Measurements from ENCODE around the gene TSC22D4. TPM values are rescaled to one million over a fixed set of nuclear protein-coding genes. Genes with fewer than 3 reads are reported as not detected.
"Not testable (repeated sequence)": the region's sequence is repeated elsewhere in the genome, so short reads cannot be mapped to it uniquely, and the experiment has no call there.

The TSC22D4 gene
- 60.2 and 68.7 TPM in 2 replicates for total RNA-seq

DNA sequence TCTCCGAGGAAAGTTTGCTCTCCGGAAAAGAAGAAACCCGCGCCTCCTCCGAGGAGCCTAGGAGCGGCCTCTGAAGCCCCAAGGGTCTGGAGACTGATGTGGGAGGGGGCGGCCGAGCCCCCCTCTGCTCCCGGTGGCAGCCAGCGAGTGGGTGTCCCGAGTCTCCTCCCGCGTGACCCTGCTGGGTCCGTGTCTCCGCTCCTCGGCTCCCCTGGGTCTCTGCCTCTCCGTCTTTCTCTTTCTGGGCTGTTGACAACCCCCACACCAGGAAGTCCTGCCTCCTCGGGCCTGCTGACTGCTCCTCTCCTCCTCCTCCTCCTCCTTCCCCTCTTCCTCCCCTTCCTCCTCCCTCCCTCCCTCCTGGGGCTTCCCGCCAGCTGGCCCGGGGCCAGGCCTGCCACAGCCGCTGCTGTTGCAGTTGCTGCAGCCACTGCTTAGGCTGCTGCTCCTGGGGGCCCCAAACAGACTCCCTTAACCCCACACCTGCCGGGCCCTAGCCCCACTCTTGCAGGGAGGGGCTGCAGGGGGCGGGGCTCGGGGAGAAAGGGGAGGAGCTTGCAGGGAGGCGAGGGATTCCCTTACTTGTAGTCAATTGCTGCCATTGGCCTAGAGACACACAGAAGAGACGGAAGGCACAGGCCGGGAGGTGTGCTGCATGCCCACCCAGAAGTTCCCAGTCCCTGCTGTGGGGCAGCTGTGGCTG lies at the start of gene TSC22D4:
TSC22D4 (minus strand) TSS at position 257 of the 703 bp plus-strand sequence. CDS start 1,176 bp downstream, outside the sequence.
- Mint-ChIP-seq H3K36me3 (ENCODE audit: low read depth) (peaks cover 19% of the 10 kb centered on the region), H3K4me3 (peak within 1 kb of the TSS; percentile 93), H3K4me1 (peaks cover 41% of the 10 kb centered on the region), H3K27me3 (no peaks in the 10 kb centered on the region), H3K27ac (peak within 1 kb of the TSS; percentile 86), H3K9me3 (no peaks in the 10 kb centered on the region)
- no peak for TF ChIP-seq CTCF (IDR thresholded peaks at IDR 0.05)
- peak; percentile 81 for DNase-seq
- intact Hi-C loops (cut with micrococcal nuclease): loop anchor here (1.0 to 5.0 kb wide), 7 partner anchors 10 to 228 kb away; partner anchors contain the start of genes AGFG2, FBXO24, GNB2 and LRCH4
- ATAC-seq (ENCODE audit: low read depth): peak; percentile 73
- CTCF ChIA-PET: interaction anchor here (0.5 to 1.4 kb wide), 3 partner anchors 10 to 344 kb away, joined by 3 to 4 read pairs (median 4); no protein-coding TSS in a partner anchor
- POLR2A ChIA-PET: interaction anchor here (0.6 to 4.4 kb wide), 13 partner anchors 10 to 606 kb away, joined by 3 to 38 read pairs (median 5); partner anchors contain the start of genes AGFG2, GIGYF1, MCM7 and MEPCE

DNA sequence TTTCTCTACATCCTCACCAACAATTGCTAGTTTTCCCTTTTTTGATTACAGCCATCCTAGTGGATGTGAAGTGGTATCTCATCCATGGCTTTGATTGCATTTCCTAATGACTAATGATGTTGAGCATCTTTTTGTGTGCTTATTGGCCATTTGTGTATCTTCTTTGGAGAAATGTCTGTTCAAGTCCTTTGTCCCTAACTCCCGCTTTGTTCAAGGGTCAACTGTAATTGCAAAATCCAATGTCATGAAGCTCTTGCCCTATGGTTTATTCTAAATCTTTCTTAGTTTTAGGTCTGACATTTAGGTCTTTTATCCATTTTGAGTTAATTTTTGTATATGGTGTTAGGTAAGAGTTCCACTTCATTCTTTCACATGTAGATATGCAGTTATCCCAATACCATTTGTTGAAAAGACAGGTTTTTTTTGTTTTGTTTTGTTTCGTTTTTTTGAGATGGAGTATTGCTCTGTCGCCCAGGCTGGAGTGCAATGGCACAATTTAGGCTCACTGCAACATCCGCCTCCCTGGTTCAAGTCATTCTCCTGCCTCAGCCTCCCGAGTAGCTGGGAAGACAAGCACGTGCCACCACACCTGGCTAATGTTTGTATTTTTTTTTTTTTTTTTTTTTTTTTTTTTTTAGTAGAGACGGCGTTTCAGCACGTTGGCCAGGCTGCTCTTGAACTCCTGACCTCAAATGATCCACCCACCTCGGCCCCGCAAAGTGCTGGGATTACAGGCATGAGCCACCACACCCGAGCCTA lies 49.3 kb upstream of the TSC22D4 start:
- H3K27ac Mint-ChIP-seq; ATAC-seq (ENCODE audit: low read depth); H3K4me3 Mint-ChIP-seq; H3K27me3 Mint-ChIP-seq; H3K9me3 Mint-ChIP-seq; H3K36me3 Mint-ChIP-seq (ENCODE audit: low read depth); DNase-seq; CTCF ChIA-PET; H3K4me1 Mint-ChIP-seq; intact Hi-C loops (cut with micrococcal nuclease): not testable (repeated sequence)
- POLR2A ChIA-PET: interaction anchor here (0.7 to 1.3 kb wide), 2 partner anchors 11 to 105 kb away, joined by 3 to 4 read pairs; partner anchors contain the start of gene AGFG2

GRCh38 chr7:100523192-100523591 lies 44.2 kb upstream of the TSC22D4 start:
- ATAC-seq (ENCODE audit: low read depth); CTCF ChIA-PET; H3K27me3 Mint-ChIP-seq; intact Hi-C loops (cut with micrococcal nuclease); DNase-seq; H3K4me3 Mint-ChIP-seq; H3K4me1 Mint-ChIP-seq; POLR2A ChIA-PET; H3K9me3 Mint-ChIP-seq; H3K36me3 Mint-ChIP-seq (ENCODE audit: low read depth); H3K27ac Mint-ChIP-seq: not testable (repeated sequence)

- H3K27me3 Mint-ChIP-seq; H3K36me3 Mint-ChIP-seq (ENCODE audit: low read depth); CTCF ChIA-PET; ATAC-seq (ENCODE audit: low read depth); H3K4me3 Mint-ChIP-seq; intact Hi-C loops (cut with micrococcal nuclease); DNase-seq; H3K27ac Mint-ChIP-seq; H3K9me3 Mint-ChIP-seq; POLR2A ChIA-PET; H3K4me1 Mint-ChIP-seq: not testable (repeated sequence)
Observed at GRCh38 chr7:100521909-100522593, 43.0 kb upstream of the TSC22D4 start.

- ChIA-PET CTCF (no interaction called here), POLR2A (no interaction called here)
- Mint-ChIP-seq H3K4me3 (no peak overlapping the region), H3K36me3 (ENCODE audit: low read depth) (no peaks in the 10 kb centered on the region), H3K27ac (no peak overlapping the region), H3K27me3 (no peaks in the 10 kb centered on the region), H3K9me3 (no peaks in the 10 kb centered on the region), H3K4me1 (peaks cover 6% of the 10 kb centered on the region)
- ATAC-seq (ENCODE audit: low read depth) (no peak), DNase-seq (no peak)
- intact Hi-C loops (cut with micrococcal nuclease): no loop called here
- no peak for TF ChIP-seq CTCF (IDR thresholded peaks at IDR 0.05)
Observed at GRCh38 chr7:100521076-100521475, 42.1 kb upstream of the TSC22D4 start.

- intact Hi-C loops (cut with micrococcal nuclease): no loop called here
- Mint-ChIP-seq H3K4me1 (peaks cover 9% of the 10 kb centered on the region), H3K4me3 (no peak overlapping the region), H3K27me3 (no peaks in the 10 kb centered on the region), H3K9me3 (no peaks in the 10 kb centered on the region), H3K36me3 (ENCODE audit: low read depth) (no peaks in the 10 kb centered on the region), H3K27ac (no peak overlapping the region)
- ChIA-PET POLR2A (interaction anchor here (0.7 to 0.8 kb wide), 2 partner anchors 12 to 290 kb away, joined by 3 read pairs; no protein-coding TSS in a partner anchor), CTCF (no interaction called here)
- ATAC-seq (ENCODE audit: low read depth) (no peak), DNase-seq (no peak)
- no peak for TF ChIP-seq CTCF (IDR thresholded peaks at IDR 0.05)
Observed at GRCh38 chr7:100520138-100520537, 41.1 kb upstream of the TSC22D4 start.

Measured in activated B cell treated with CpG ODN at 0.5 μM for 24 hours (primary cell).